ENCODE results near the gene ATF7.

- TF ChIP-seq, protein P1, sequence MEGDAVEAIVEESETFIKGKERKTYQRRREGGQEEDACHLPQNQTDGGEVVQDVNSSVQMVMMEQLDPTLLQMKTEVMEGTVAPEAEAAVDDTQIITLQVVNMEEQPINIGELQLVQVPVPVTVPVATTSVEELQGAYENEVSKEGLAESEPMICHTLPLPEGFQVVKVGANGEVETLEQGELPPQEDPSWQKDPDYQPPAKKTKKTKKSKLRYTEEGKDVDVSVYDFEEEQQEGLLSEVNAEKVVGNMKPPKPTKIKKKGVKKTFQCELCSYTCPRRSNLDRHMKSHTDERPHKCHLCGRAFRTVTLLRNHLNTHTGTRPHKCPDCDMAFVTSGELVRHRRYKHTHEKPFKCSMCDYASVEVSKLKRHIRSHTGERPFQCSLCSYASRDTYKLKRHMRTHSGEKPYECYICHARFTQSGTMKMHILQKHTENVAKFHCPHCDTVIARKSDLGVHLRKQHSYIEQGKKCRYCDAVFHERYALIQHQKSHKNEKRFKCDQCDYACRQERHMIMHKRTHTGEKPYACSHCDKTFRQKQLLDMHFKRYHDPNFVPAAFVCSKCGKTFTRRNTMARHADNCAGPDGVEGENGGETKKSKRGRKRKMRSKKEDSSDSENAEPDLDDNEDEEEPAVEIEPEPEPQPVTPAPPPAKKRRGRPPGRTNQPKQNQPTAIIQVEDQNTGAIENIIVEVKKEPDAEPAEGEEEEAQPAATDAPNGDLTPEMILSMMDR (IDR thresholded peaks at IDR 0.05) = no peak
- TF ChIP-seq EP300 (IDR thresholded peaks at IDR 0.05) (no peak), POLR2AphosphoS5 (IDR thresholded peaks at IDR 0.05) (no peak), POLR2A (IDR thresholded peaks at IDR 0.05) (no peak)
Observed at GRCh38 chr12:53664191-53664590, 38.0 kb upstream of the ATF7 start.
